GM19193 (cell line): ENCODE results near the gene HYKK.

Experiments used
- POLR2A ChIP-seq: IDR thresholded peaks from 4 replicates; pipeline ENCODE4 v1.6.1; 2011; ENCODE audit not compliant: insufficient read depth, insufficient read length; ENCODE audit errors: extremely low read depth

HYKK gene

DNA sequence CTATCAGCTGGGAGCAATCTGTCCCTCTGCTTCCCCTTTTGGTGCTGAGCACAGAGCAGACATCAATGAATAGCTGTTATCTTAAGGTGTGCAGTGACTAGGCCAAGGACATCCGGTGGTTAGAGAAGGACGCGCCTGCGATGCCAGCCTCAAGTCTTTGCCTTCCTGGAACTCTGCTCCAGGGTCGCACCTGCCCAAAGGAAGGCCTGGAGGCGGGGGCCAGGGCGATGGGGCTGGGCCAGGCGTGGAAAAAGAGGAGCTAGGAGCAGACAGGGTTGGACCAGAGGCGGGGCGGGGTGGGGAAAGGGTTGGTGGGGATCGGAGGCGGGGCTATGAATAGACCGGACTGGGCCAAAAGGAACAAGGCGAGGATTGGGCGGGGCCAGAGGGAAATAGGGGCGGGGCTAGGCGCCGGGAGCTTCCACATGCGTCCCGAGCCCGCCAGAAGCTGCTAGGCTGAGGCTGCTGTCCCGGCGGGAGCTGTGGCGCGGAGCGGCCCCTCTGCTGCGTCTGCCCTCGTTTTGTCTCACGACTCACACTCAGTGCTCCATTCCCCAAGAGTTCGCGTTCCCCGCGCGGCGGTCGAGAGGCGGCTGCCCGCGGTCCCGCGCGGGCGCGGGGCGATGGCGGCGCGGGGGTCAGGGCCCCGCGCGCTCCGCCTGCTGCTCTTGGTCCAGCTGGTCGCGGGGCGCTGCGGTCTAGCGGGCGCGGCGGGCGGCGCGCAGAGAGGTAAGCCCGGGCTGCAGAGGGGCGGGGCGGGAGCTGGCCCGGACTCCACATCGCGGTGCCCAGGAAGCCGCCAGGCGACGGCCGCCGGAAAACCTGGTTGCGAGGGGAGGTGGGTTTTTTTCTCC is 57.9 kb downstream of the HYKK start, which contains the start of gene CHRNA5:
Gene CHRNA5 (plus strand): TSS at position 424 of the 854 bp plus-strand sequence. CDS start 200 bp downstream, at position 624.
- peak; percentile 72 for TF ChIP-seq POLR2A

DNA sequence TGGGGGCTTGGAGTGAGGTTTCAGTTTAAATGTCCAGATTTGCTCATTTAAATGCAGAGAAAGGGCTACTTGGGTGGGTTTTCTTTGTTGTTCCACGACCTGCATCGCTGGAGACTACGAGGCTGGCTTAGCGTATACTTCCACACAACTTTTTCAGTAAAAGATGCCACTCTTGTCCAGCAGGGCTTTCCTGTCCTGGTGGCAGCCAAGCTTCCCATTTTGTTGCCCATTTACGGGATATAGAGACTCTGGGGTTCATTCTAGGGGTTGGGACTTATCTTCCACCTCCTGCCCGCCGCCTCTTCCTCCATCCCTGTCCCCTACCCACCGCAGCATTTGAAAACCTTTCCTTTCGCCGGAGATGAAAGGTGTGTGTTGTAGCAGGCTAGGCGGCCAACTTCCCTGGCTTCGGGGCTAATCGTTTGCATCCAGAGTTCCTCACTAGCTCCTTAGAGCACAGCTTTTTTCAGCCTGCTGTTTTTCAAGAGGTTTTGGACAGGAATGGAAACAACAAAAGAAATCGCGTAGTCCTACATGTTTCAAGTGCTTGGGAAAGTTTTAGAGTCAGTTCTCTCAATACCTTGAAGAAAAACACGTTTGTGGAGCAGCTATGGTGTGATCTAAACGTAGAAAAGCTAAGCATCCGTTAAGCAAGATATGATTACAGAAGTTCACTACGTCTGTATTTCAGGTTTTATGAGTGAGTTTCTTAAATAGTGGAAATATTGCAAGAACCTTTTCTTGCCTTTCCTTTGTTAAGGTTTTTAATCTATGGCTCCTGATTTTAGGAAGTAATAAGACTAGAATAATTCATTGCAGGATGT is 58.8 kb downstream of the HYKK start:
- TF ChIP-seq POLR2A: no peak

GRCh38 chr15:78567531-78567930 is 60.2 kb downstream of the HYKK start:
- TF ChIP-seq POLR2A: no peak

DNA sequence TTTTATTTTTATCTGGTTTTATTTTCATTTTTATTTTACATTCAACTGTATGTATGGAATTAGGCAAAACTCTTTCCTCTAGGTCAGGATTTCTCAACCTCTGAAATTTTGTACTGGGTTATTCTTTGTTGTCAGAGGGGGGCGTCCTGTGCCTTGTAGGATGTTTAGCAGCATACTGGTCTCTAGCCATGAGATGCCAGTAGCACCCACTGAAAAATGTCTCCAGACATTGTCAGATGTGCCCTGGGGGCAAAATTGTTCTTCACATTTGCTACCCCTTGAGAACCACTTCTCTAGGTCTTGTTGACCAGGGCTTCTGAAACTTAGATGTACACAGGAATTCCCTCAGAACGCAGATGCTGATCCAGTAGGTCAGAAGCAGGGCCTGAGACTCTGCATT is 63.3 kb downstream of the HYKK start:
- TF ChIP-seq POLR2A: no peak

DNA sequence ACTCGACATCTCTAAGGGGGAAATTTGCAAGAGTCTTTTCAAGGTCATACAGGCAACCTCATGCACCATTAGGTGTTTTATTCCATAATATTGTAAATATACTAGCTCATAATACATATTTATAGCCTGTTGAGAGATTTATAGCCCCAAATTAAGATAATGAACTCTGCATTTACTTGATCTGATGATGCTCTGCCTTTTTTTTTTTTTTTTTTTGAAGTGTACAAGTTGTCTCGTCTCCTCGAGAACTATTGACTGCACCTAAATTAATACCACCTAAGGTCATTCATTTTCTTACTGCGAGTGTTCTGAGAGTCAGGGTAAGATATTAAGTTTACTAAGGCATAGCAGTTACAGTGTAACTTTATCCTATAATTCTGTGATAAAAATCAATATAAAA is 64.0 kb downstream of the HYKK start:
- no peak for TF ChIP-seq POLR2A

GRCh38 chr15:78573416-78573815 is 66.0 kb downstream of the HYKK start:
- TF ChIP-seq POLR2A: no peak

GRCh38 chr15:78574944-78575343 is 67.6 kb downstream of the HYKK start:
- no peak for TF ChIP-seq POLR2A
